HepG2 (cell line): ENCODE results near the gene FAM3C. TPM values are rescaled to one million over a fixed set of nuclear protein-coding genes. Genes with fewer than 3 reads are reported as not detected.

Experiments used
- ATAC-seq: fragments of 200-7000 bp; cut with Tn5 transposase; 3 replicates; pipeline ENCODE4 v1.9.1; 2020; ENCODE audit warnings: mild to moderate bottlenecking, moderate library complexity
- BruUV-seq: library from RNA; stranded (reverse); fragments of 400-500 nt; replicated peaks from 2 replicates; lab custom pipeline; 2021; lab: Mats Ljungman, UMichigan
- CTCF ChIA-PET: fragments of 300-600 bp; formaldehyde crosslinking; extraction: SDS; loops from one replicate; lab custom pipeline; 2021; ENCODE audit warnings: low total read pairs, inconsistent platforms, low intra/inter-chr PET ratio; lab: Yijun Ruan, JAX
- POLR2A ChIA-PET: fragments of 350-600 bp; sonication (Branson Sonifier 250); formaldehyde crosslinking; loops from one replicate; lab custom pipeline; 2020; ENCODE audit warnings: antibody characterized with exemption, inconsistent platforms; lab: Yijun Ruan, JAX
- DNase-seq: peaks from one replicate; pipeline ENCODE4 v3.0.0-alpha.2; 2015; ENCODE audit warnings: low spot score
- FAIRE-seq: peaks from 3 replicates; lab custom pipeline; 2011; peaks lifted over from hg19 to GRCh38; lab: Jason Lieb, UNC
- H2AFZ ChIP-seq: one replicate; pipeline ENCODE4 v1.6.1; 2011; ENCODE audit warnings: low read length, inconsistent platforms
- H3K27ac ChIP-seq: fragments of 300-600 bp; 3 replicates; pipeline ENCODE4 v1.8.0; 2011; ENCODE audit warnings: mixed run types, mild to moderate bottlenecking, mixed read lengths, low read length, inconsistent platforms; ENCODE audit not compliant: insufficient read depth; ENCODE audit errors: extremely low read length
- H3K27me3 ChIP-seq, 2 experiments: fragments of 200-600 bp in 1 of 2; 2 replicates in 1 of 2; 3 replicates in 1 of 2; pipeline versions ENCODE4 v1.6.0 to v1.8.0; 2011; ENCODE audit warnings: low read length in 2 of 2, mild to moderate bottlenecking in 2 of 2, moderate library complexity in 2 of 2, inconsistent platforms in 1 of 2; ENCODE audit not compliant: insufficient read depth in 2 of 2, control insufficient read depth in 1 of 2
- H3K36me3 ChIP-seq, 2 experiments: fragments of 200-600 bp in 1 of 2; replicated peaks in 1 of 2; 2 replicates in 1 of 2; 3 replicates in 1 of 2; pipeline versions ENCODE4 v1.5.1 to v1.8.0; 2011; ENCODE audit warnings: low read length in 2 of 2, inconsistent platforms in 1 of 2; ENCODE audit not compliant: insufficient read depth in 2 of 2, control insufficient read depth in 1 of 2
- H3K4me1 ChIP-seq: 2 replicates; pipeline ENCODE4 v1.5.1; 2012; ENCODE audit warnings: low read length, inconsistent platforms; ENCODE audit not compliant: insufficient read depth
- H3K4me2 ChIP-seq: 2 replicates; pipeline ENCODE4 v1.6.0; 2011; ENCODE audit warnings: low read depth, low read length, inconsistent platforms
- H3K4me3 ChIP-seq, 3 experiments: fragments of 200-600 bp in 1 of 3; sonication (generic), shearing (Covaris generic) in 1 of 3; replicated peaks in 1 of 3; 2 replicates each; pipeline ENCODE4 v1.5.1; 2011 to 2016; ENCODE audit warnings: low read length in 3 of 3, inconsistent platforms in 2 of 3, low read depth in 2 of 3, mild to moderate bottlenecking in 2 of 3, control low read depth in 1 of 3, mixed read lengths in 1 of 3; ENCODE audit not compliant: insufficient read depth in 1 of 3
- H3K79me2 ChIP-seq: one replicate; pipeline ENCODE4 v1.6.1; 2011; ENCODE audit warnings: low read length, inconsistent platforms; ENCODE audit not compliant: insufficient read depth
- H3K9ac ChIP-seq: 2 replicates; pipeline ENCODE4 v1.6.0; 2011; ENCODE audit warnings: mild to moderate bottlenecking, low read depth, low read length, inconsistent platforms; ENCODE audit not compliant: insufficient read depth
- H3K9me3 ChIP-seq: 2 replicates; pipeline ENCODE4 v1.5.1; 2012; ENCODE audit warnings: mild to moderate bottlenecking, low read length
- H4K20me1 ChIP-seq: 2 replicates; pipeline ENCODE4 v1.6.0; 2011; ENCODE audit warnings: inconsistent platforms, mild to moderate bottlenecking, low read length, moderate library complexity; ENCODE audit not compliant: insufficient read depth
- ARID2 ChIP-seq: sonication (generic); formaldehyde crosslinking; IDR thresholded peaks from 2 replicates; pipeline ENCODE4 v1.8.1; 2022; ENCODE audit warnings: mild to moderate bottlenecking, missing genetic modification reagents, borderline replicate concordance
- CAMTA2 ChIP-seq: sonication (generic); formaldehyde crosslinking; IDR thresholded peaks from 2 replicates; pipeline ENCODE4 v1.4.0; 2020; ENCODE audit warnings: mild to moderate bottlenecking, missing genetic modification reagents, borderline replicate concordance
- CC2D1A ChIP-seq: sonication (generic); formaldehyde crosslinking; IDR thresholded peaks from 2 replicates; pipeline ENCODE4 v1.8.1; 2023; ENCODE audit warnings: mild to moderate bottlenecking, missing genetic modification reagents
- DPF2 ChIP-seq: sonication (generic); formaldehyde crosslinking; IDR thresholded peaks from 2 replicates; pipeline ENCODE4 v1.4.0; 2020; ENCODE audit warnings: mild to moderate bottlenecking, low read depth, missing genetic modification reagents, borderline replicate concordance
- FOSL1 ChIP-seq: sonication (generic); formaldehyde crosslinking; IDR thresholded peaks from 2 replicates; pipeline ENCODE4 v1.9.0; 2021; ENCODE audit warnings: missing genetic modification reagents, borderline replicate concordance
- KAT2B ChIP-seq: fragments of 150-350 bp; IDR thresholded peaks from 2 replicates; pipeline ENCODE4 v1.6.1; 2014; ENCODE audit warnings: low read depth, low read length, borderline replicate concordance
- MIER3 ChIP-seq: IDR thresholded peaks from 2 replicates; pipeline ENCODE4 v1.6.1; 2016; ENCODE audit warnings: missing compliant biosample characterization, borderline replicate concordance
- NR2F2 ChIP-seq: IDR thresholded peaks from 2 replicates; pipeline ENCODE4 v1.6.1; 2012; ENCODE audit warnings: low read depth, inconsistent platforms, borderline replicate concordance
- SMAD9 ChIP-seq: sonication (generic); formaldehyde crosslinking; IDR thresholded peaks from 2 replicates; pipeline ENCODE4 v1.5.1; 2020; ENCODE audit warnings: mild to moderate bottlenecking, missing genetic modification reagents
- SMARCE1 ChIP-seq: fragments of 450-650 bp; IDR thresholded peaks from 2 replicates; pipeline ENCODE4 v1.6.1; 2017; ENCODE audit warnings: borderline replicate concordance
- THAP11 ChIP-seq: IDR thresholded peaks from 2 replicates; pipeline ENCODE4 v1.6.1; 2016; ENCODE audit warnings: missing biosample characterization, missing genetic modification reagents
- ZFP62 ChIP-seq: sonication (generic); formaldehyde crosslinking; IDR thresholded peaks from 2 replicates; pipeline ENCODE4 v1.4.0; 2020; ENCODE audit warnings: missing genetic modification reagents
- ZFY ChIP-seq: sonication (generic); formaldehyde crosslinking; IDR thresholded peaks from 2 replicates; pipeline ENCODE4 v1.4.0; 2020; ENCODE audit warnings: missing genetic modification reagents
- ZNF138 ChIP-seq: sonication (generic); formaldehyde crosslinking; IDR thresholded peaks from 2 replicates; pipeline ENCODE4 v1.5.0; 2020; ENCODE audit warnings: mild to moderate bottlenecking, low read depth, missing genetic modification reagents
- ZNF224 ChIP-seq: sonication (generic); formaldehyde crosslinking; IDR thresholded peaks from 2 replicates; pipeline ENCODE4 v1.5.0; 2020; ENCODE audit warnings: mild to moderate bottlenecking, missing genetic modification reagents
- ZNF317 ChIP-seq: sonication (generic); formaldehyde crosslinking; IDR thresholded peaks from 2 replicates; pipeline ENCODE4 v1.5.0; 2020; ENCODE audit warnings: mild to moderate bottlenecking, missing genetic modification reagents
- ZNF501 ChIP-seq: sonication (generic); formaldehyde crosslinking; IDR thresholded peaks from 2 replicates; pipeline ENCODE4 v1.5.1; 2020; ENCODE audit warnings: mild to moderate bottlenecking, moderate library complexity, missing genetic modification reagents
- ZNF574 ChIP-seq: sonication (generic); formaldehyde crosslinking; IDR thresholded peaks from 2 replicates; pipeline ENCODE4 v1.4.0; 2020; ENCODE audit warnings: missing genetic modification reagents
- ZNF780A ChIP-seq: sonication (generic); formaldehyde crosslinking; IDR thresholded peaks from 2 replicates; pipeline ENCODE4 v1.8.0; 2022; ENCODE audit warnings: mild to moderate bottlenecking, missing genetic modification reagents, moderate library complexity
- ZNF879 ChIP-seq: sonication (generic); formaldehyde crosslinking; IDR thresholded peaks from 2 replicates; pipeline ENCODE4 v1.8.1; 2023; ENCODE audit warnings: missing genetic modification reagents
- WGBS: methylation state at CpG from one replicate; pipeline ENCODE4 v1.1.6; 2017; ENCODE audit warnings: low lambda C conversion rate; 5-methylcytosine and 5-hydroxymethylcytosine counted together
- in situ Hi-C: cut with HindIII; loops from 2 replicates; pipeline ENCODE4 v1.10.0; 2017; ENCODE audit warnings: low pct_unique_long_range_greater_than_20kb; ENCODE audit not compliant: extremely low pct_ligation_motif_present
- intact Hi-C: fragments of 100-400 bp; cut with micrococcal nuclease; formaldehyde crosslinking; loops from one replicate; pipeline ENCODE4 v1.10.0; 2022; ENCODE audit not compliant: unreplicated experiment
- polyA plus RNA-seq, 8 experiments: library from polyadenylated mRNA; depleted of rRNA in 3 of 8; stranded (reverse) in 7 of 8; unstranded in 1 of 8; fragments of >200 nt; fragmentation: Illumina TruSeq in 4 of 8; extraction: Trizol in 4 of 8; gene quantifications; 2 replicates each; pipeline versions ENCODE4 v1.2.1 to v1.2.3, GENCODE V29; 2011 to 2016; ENCODE audit warnings: low read depth in 4 of 8, missing spikeins in 1 of 8, mixed read lengths in 1 of 8; ENCODE audit not compliant: insufficient read depth in 1 of 8
- total RNA-seq, 5 experiments: library from RNA; depleted of rRNA; stranded (reverse); fragments of >200 nt; fragmentation: Illumina TruSeq; extraction: Trizol; gene quantifications; 2 replicates each; pipeline ENCODE4 v1.2.3, GENCODE V29; 2016; ENCODE audit warnings: low read depth in 1 of 5

Gene FAM3C
- total and polyA plus RNA-seq, 2 of the 13 experiments (the other 11 are each of a cell fraction or from before 2014, with no cell fraction given), result 14.6 to 16.0 TPM

GRCh38 chr7:121313793-121314676, 82.1 kb downstream of the FAM3C start:
- FAIRE-seq (no peak), DNase-seq (no peak), ATAC-seq (peak; percentile 68)
- H3K27ac ChIP-seq, result no peak overlapping the region
- no peak overlapping the region for H3K9ac ChIP-seq
- no peaks in the 10 kb centered on the region for H4K20me1 ChIP-seq
- no peaks in the 10 kb centered on the region for H3K9me3 ChIP-seq
- intact Hi-C loops, result no loop called here
- POLR2A ChIA-PET, result no interaction called here
- BruUV-seq, result no TSS peak
- in situ Hi-C loops, result no loop called here
- H2AFZ ChIP-seq, result peak overlapping the region; percentile 0
- H3K36me3 ChIP-seq, result no peaks in the 10 kb centered on the region
- no peaks in the 10 kb centered on the region for H3K4me1 ChIP-seq
- WGBS, result 6% methylated on average over 8 of the region's 9 CpGs
- H3K4me2 ChIP-seq, result peak overlapping the region; percentile 39
- TF ChIP-seq FOSL1, result no peak
- no peak for TF ChIP-seq KAT2B
- no peak for TF ChIP-seq ARID2 (CRISPR knock-in tag)
- no peak for TF ChIP-seq ZNF224 (CRISPR knock-in tag)
- TF ChIP-seq ZNF501 (CRISPR knock-in tag), result no peak
- no peak for TF ChIP-seq SMARCE1
- TF ChIP-seq MIER3 (CRISPR knock-in tag), result no peak
- TF ChIP-seq ZNF574 (CRISPR knock-in tag), result no peak
- TF ChIP-seq SMAD9, result no peak
- no peak for TF ChIP-seq ZNF780A (CRISPR knock-in tag)
- TF ChIP-seq ZNF879 (CRISPR knock-in tag), result no peak
- no peak for TF ChIP-seq CAMTA2 (CRISPR knock-in tag)
- no peak for TF ChIP-seq DPF2 (CRISPR knock-in tag)
- TF ChIP-seq ZNF138 (CRISPR knock-in tag), result no peak
- no peak for TF ChIP-seq THAP11
- TF ChIP-seq NR2F2, result no peak
- TF ChIP-seq ZNF317 (CRISPR knock-in tag), result no peak
- no peak for TF ChIP-seq ZFP62 (CRISPR knock-in tag)
- no peak for TF ChIP-seq ZFY
- no peak for TF ChIP-seq CC2D1A (CRISPR knock-in tag)
- H3K79me2 ChIP-seq, result no peaks in the 10 kb centered on the region
- no peak overlapping the region for H3K4me3 ChIP-seq
- CTCF ChIA-PET, result no interaction called here
- peaks cover 0 to 5% of the 10 kb centered on the region in 2 experiments; a peak in 1 of 5 replicates for H3K27me3 ChIP-seq
